Measurements from ENCODE around the gene EIF3D. TPM values are rescaled to one million over a fixed set of nuclear protein-coding genes. Genes with fewer than 3 reads are reported as not detected.

Gene EIF3D
- total and polyA plus RNA-seq, 2 of the 13 experiments (the other 11 are each of a cell fraction or from before 2014, with no cell fraction given) = 118 to 274 TPM

GRCh38 chr22:36481393-36482168, 47.4 kb downstream of the EIF3D start, which contains the start of gene TXN2 (continued):
- TF ChIP-seq, protein P1, sequence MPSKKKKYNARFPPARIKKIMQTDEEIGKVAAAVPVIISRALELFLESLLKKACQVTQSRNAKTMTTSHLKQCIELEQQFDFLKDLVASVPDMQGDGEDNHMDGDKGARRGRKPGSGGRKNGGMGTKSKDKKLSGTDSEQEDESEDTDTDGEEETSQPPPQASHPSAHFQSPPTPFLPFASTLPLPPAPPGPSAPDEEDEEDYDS (CRISPR knock-in tag; IDR thresholded peaks at IDR 0.05) = peak; percentile 52
- TF ChIP-seq SALL1 (CRISPR knock-in tag; IDR thresholded peaks at IDR 0.05) (peak; percentile 72), IKZF4 (CRISPR knock-in tag; IDR thresholded peaks at IDR 0.05; ENCODE audit: borderline replicate concordance, low read depth, not compliant biosample characterization) (no peak), FOXA1 (IDR thresholded peaks at IDR 0.05) (no peak), FOXA1 (CRISPR knock-in tag; IDR thresholded peaks at IDR 0.05) (no peak), ARNTL (CRISPR knock-in tag; IDR thresholded peaks at IDR 0.05) (0 out of 2 replicates have a peak, but pooled peaks have one; percentile 21), ZNF660 (CRISPR knock-in tag; IDR thresholded peaks at IDR 0.05; ENCODE audit: borderline replicate concordance, low read depth) (no peak), HNF1A (IDR thresholded peaks at IDR 0.05; ENCODE audit: low read depth) (no peak), HNF1A (CRISPR knock-in tag; IDR thresholded peaks at IDR 0.05; ENCODE audit: borderline replicate concordance) (no peak; the same call in 1 of the 2 replicates), ZNF317 (CRISPR knock-in tag; IDR thresholded peaks at IDR 0.05) (peak; percentile 77; the same call in 1 of the 2 replicates)
